ENCODE results near the gene MYOG. TPM values are rescaled to one million over a fixed set of nuclear protein-coding genes. Genes with fewer than 3 reads are reported as not detected.

Gene MYOG
- total and polyA plus RNA-seq, 2 of the 4 experiments (the other 2 are of a cell fraction), result not detected

DNA sequence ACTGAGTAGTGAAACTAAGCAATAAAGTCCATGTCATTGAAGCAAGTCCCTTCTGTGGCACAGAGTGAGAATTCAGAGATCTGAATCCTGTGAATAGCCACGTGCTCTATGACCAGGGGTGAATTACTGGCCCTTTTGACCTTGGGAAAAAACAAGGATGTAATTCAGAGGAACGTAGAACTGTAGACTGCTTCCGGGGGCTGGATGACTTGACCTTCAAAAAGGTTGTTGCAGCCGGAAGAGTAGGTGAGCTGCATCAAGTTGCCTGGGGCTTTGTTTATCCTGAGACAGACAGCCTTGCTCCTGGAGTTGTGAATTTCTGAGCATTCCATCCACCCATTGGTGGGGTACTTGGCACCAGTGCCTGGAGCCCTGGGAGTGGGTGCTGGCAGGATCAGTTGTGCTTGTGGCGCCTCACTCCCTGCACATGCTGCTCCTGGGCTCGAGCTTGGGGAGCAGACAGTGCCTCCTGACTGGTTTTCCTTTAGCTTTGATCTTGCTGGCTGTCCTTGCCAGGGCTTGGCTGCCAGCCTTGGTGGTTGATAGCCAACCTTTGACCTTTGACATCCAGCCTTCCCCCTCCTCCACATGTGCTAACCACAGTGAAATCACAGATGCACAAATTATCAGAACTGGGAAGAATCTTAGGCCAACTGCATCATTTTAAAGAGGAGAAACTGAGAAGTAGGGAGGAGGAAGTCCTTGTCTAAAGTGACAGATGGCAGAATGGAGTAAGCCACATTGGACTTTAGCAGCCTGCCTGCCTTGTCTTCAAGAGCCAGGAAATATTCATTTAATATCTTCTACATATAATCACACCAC is 16.2 kb upstream of the MYOG start:
- H2AK9ac ChIP-seq (replicated peaks; ENCODE audit: low read depth, low read length, poor library complexity), result no peak overlapping the region
- CTCF ChIA-PET, result no interaction called here
- dilution Hi-C loops (cut with HindIII; ENCODE audit: low sequenced_read_pairs, unreplicated experiment), result no loop called here
- no peaks in the 10 kb centered on the region for H3K36me3 ChIP-seq (ENCODE audit: control insufficient read depth, insufficient read depth, low read length)
- no peak overlapping the region for H4K8ac ChIP-seq (ENCODE audit: low read depth in 2 of 2, low read length in 2 of 2)
- no peak overlapping the region for H2BK20ac ChIP-seq (ENCODE audit: low read depth, low read length)
- no peak overlapping the region for H2BK5ac ChIP-seq (ENCODE audit: low read depth, low read length, poor library complexity, severe bottlenecking)
- H2BK15ac ChIP-seq (ENCODE audit: low read depth, low read length), result no peak overlapping the region
- H2AFZ ChIP-seq (replicated peaks; ENCODE audit: low read length, poor library complexity), result peak overlapping the region; percentile 21
- no peak overlapping the region for H3K23ac ChIP-seq (ENCODE audit: low read depth, low read length)
- ATAC-seq (ENCODE audit: low read depth) (no peak), DNase-seq (no peak)
- no peak overlapping the region for H3K4me3 ChIP-seq (ENCODE audit: insufficient read depth, low read depth, low read length)
- H3K9me1 ChIP-seq (ENCODE audit: insufficient read depth, low read length), result no peaks in the 10 kb centered on the region
- intact Hi-C loops (cut with micrococcal nuclease), result no loop called here
- no peak overlapping the region for H4K91ac ChIP-seq (ENCODE audit: insufficient read depth, low read depth, low read length)
- TF ChIP-seq FOS (IDR thresholded peaks at IDR 0.05; ENCODE audit: low read depth, low read length) (no peak), MAZ (IDR thresholded peaks at IDR 0.05; ENCODE audit: borderline replicate concordance, low read depth, low read length) (no peak), MXI1 (IDR thresholded peaks at IDR 0.05; ENCODE audit: borderline replicate concordance, low read depth, low read length) (no peak), POLR2A (IDR thresholded peaks at IDR 0.05; ENCODE audit: low read depth, low read length) (no peak), RFX5 (IDR thresholded peaks at IDR 0.05; ENCODE audit: low read depth, low read length) (no peak), RCOR1 (IDR thresholded peaks at IDR 0.05; ENCODE audit: insufficient replicate concordance, low read length) (no peak), CEBPB (IDR thresholded peaks at IDR 0.05; ENCODE audit: low read depth, low read length) (no peak), RAD21 (IDR thresholded peaks at IDR 0.05; ENCODE audit: low read length) (no peak), SMC3 (IDR thresholded peaks at IDR 0.05; ENCODE audit: low read depth, low read length) (no peak), BHLHE40 (IDR thresholded peaks at IDR 0.05; ENCODE audit: low read depth, low read length) (no peak), MAFK (IDR thresholded peaks at IDR 0.05; ENCODE audit: low read depth, low read length) (no peak)
- TF ChIP-seq, protein P1, sequence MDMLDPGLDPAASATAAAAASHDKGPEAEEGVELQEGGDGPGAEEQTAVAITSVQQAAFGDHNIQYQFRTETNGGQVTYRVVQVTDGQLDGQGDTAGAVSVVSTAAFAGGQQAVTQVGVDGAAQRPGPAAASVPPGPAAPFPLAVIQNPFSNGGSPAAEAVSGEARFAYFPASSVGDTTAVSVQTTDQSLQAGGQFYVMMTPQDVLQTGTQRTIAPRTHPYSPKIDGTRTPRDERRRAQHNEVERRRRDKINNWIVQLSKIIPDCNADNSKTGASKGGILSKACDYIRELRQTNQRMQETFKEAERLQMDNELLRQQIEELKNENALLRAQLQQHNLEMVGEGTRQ (IDR thresholded peaks at IDR 0.05; ENCODE audit: low read depth, low read length), result no peak
- TF ChIP-seq, protein P2, sequence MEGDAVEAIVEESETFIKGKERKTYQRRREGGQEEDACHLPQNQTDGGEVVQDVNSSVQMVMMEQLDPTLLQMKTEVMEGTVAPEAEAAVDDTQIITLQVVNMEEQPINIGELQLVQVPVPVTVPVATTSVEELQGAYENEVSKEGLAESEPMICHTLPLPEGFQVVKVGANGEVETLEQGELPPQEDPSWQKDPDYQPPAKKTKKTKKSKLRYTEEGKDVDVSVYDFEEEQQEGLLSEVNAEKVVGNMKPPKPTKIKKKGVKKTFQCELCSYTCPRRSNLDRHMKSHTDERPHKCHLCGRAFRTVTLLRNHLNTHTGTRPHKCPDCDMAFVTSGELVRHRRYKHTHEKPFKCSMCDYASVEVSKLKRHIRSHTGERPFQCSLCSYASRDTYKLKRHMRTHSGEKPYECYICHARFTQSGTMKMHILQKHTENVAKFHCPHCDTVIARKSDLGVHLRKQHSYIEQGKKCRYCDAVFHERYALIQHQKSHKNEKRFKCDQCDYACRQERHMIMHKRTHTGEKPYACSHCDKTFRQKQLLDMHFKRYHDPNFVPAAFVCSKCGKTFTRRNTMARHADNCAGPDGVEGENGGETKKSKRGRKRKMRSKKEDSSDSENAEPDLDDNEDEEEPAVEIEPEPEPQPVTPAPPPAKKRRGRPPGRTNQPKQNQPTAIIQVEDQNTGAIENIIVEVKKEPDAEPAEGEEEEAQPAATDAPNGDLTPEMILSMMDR (conservative IDR thresholded peaks at IDR 0.05; ENCODE audit: low read depth, low read length), result no peak
- H3K9me3 ChIP-seq (ENCODE audit: control insufficient read depth, insufficient read depth, low read length), result no peaks in the 10 kb centered on the region; the same call in 1 of the 2 replicates
- H3K9ac ChIP-seq (ENCODE audit: low read depth, low read length), result no peak overlapping the region
- no peak overlapping the region for H3K56ac ChIP-seq (ENCODE audit: extremely low read depth, insufficient read depth, low read length)
- H2AK5ac ChIP-seq (ENCODE audit: low read depth, low read length), result no peak overlapping the region
- H2BK120ac ChIP-seq (ENCODE audit: low read depth, low read length), result no peak overlapping the region
- H4K20me1 ChIP-seq (ENCODE audit: insufficient read depth, low read length), result no peaks in the 10 kb centered on the region
- peaks cover 49% of the 10 kb centered on the region for H3K27me3 ChIP-seq (ENCODE audit: control insufficient read depth, insufficient read depth, low read length)
- in situ Hi-C loops (cut with MboI; ENCODE audit: low sequenced_read_pairs), result no loop called here
- WGBS, 2 experiments (ENCODE audit: extremely low coverage in 2 of 2, insufficient read length in 1 of 2), result 50% methylated on average over 2 of the region's 6 CpGs; no CpG with 5 or more reads in 1 of the 2 experiments
- no peak overlapping the region for H3K27ac ChIP-seq (ENCODE audit: insufficient read depth, low read length)
- H3K79me1 ChIP-seq (ENCODE audit: low read depth in 1 of 2, low read length in 2 of 2), result no peaks in the 10 kb centered on the region
- no peak overlapping the region for H3K18ac ChIP-seq (ENCODE audit: low read depth, low read length)
- no peak overlapping the region for H3K14ac ChIP-seq (replicated peaks; ENCODE audit: low read depth, low read length)
- H3K4me1 ChIP-seq (ENCODE audit: control insufficient read depth, insufficient read depth, low read length), result no peaks in the 10 kb centered on the region
- no TSS peak for BruUV-seq (replicated peaks)
- no peak overlapping the region for H4K5ac ChIP-seq (ENCODE audit: low read depth, low read length)
- no peak overlapping the region for H3K4ac ChIP-seq (ENCODE audit: low read depth, low read length)
- H3K4me2 ChIP-seq (ENCODE audit: low read depth, low read length), result no peak overlapping the region
- POLR2A ChIA-PET (ENCODE audit: unreplicated experiment), result no interaction called here

All from IMR-90 (cell line).